Middle frontal gyrus (tissue), 1 donor: ENCODE measurements around the gene B3GNT7.
"Not testable (repeated sequence)": the region's sequence is repeated elsewhere in the genome, so short reads cannot be mapped to it uniquely, and the experiment has no call there.

ENCODE experiments used
- DNase-seq: peaks from one replicate; pipeline ENCODE4 v3.0.0-alpha.2; 2015; ENCODE audit warnings: low spot score; ENCODE audit errors: extremely low spot score

Gene B3GNT7

DNA sequence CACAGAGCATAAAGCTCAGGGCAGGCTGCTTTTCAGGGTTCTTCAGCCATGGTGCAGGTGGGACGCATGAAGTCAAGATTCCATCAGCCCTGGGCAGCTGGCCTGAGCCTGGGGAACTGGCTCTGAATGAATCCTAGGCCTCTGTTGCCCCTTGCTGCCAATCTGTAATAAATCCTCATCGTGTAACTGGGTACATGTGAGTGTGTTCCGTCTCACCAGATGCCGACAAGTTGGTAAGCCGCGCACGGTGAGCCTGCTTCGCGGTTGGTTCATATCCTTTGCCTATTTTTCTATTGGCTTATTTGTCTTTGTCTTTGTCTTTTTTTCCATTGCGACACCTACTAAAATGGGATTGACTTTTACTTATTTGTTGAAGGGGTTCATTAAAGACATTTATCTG, 27.7 kb downstream of the B3GNT7 start:
- DNase-seq = no peak

- no peak for DNase-seq
Observed at GRCh38 chr2:231425291-231425810, 29.8 kb downstream of the B3GNT7 start.

GRCh38 chr2:231425811-231426703, 30.5 kb downstream of the B3GNT7 start:
- DNase-seq = no peak

DNA sequence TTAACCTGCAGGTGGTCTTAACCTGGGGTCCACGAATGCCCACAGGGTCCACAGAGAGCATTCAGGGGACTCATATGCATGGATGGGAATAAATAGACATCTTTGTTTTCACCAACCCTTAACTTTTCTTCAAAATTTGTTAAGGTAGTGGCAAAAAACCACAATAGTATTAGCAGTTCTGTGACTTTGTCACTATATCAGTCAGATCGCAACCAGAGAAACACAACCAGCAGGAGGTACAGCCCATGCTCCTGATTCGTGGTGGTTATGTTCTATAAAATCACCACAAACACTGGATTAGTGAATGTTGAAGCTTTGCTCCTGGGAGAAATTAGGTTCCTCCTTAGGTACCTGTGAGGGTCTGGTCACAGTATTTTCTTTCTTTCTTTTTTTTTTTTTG, 31.6 kb downstream of the B3GNT7 start:
- no peak for DNase-seq

DNA sequence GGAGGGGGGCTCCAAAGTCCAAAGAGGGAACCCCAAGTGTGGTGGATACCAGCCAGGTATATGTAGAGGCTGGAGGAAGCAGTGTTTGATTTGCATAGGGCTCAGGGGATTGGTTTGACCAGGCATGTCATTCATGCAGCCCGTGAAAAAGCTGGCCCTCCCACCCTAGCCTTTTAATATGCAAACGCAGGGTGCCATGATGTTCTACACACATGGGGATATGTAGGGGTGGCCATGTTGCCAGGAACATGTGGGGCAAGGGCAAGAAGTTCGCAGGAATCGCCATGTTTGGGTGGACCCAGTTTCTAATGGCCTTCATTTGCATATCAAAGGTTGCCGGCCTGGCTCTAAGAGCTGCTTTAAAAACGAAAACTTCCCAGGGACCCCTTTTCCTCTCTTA, 33.6 kb downstream of the B3GNT7 start:
- DNase-seq = no peak

DNA sequence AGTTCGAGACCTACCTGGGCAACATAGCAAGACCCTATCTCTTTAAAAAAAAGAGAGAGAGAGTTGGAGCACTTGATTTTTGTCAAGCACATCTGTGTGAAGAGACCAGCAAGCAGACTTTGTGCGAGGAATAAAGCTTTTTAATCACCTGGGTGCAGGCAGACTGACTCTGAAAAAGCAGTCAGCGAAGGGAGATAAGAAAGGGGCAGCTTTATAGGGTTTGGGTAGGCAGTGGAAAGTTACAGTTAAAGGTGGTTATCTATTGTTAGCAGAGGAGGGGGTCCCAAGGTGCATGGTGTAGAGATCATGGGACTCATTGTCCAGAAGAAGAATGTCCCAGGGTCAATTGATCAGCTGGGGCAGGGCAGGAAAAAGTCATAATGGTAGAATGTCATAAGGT, 34.4 kb downstream of the B3GNT7 start:
- no peak for DNase-seq

DNA sequence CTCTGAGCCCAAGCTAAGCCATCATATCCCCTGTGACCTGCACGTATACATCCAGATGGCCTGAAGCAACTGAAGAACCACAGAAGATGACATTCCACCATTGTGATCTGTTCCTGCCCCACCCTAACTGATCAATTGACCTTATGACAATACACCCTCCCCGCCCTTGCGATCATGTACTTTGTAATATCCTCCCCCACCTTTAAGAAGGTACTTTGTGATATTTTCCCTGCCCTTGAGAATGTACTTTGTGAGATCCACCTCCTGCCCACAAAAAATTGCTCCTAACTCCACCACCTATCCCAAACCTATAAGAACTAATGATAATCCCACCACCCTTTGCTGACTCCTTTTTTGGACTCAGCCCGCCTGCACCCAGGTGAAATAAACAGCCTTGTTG, 34.9 kb downstream of the B3GNT7 start:
- not testable (repeated sequence) for DNase-seq

- DNase-seq = no peak
Observed at GRCh38 chr2:231431606-231432005, 36.1 kb downstream of the B3GNT7 start.

DNA sequence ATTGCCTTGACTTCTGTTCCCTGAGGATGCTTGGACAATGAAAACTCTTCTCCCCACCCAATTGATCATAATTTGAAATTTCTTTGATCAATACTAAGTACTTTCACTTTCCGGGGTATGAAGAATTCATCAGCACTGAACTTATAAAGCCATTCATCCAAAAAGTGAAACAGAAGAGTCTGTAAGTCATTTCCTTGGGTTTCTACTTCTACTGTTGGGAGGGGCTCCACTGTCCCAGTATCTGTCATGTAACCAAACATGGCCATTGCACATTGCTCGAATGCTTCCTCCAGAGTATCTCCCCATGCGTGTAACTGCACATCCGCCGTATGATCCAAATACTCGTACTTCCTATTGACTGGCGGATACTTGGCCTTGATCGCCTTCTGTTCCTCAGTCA, 38.5 kb downstream of the B3GNT7 start:
- DNase-seq = no peak

DNA sequence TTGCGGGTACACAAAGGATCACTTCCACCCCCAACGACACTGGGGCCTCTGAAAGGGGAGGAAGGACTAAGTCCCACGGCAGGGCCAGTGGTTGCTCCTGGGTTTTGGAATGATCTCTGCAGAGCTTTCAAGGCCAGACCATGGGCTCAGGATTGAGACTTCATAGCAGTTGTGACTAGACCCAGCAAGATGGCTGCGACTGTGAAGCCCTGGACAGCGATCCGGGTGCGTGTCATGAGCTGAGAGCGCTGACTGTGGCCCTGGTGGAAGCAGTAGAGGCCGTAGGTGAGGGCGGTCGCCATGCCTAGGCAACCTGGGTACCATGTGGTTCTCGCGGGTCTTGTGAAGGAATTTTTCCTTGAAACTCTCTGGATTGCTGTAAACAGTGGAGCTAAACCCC, 41.4 kb downstream of the B3GNT7 start:
- DNase-seq = no peak

DNA sequence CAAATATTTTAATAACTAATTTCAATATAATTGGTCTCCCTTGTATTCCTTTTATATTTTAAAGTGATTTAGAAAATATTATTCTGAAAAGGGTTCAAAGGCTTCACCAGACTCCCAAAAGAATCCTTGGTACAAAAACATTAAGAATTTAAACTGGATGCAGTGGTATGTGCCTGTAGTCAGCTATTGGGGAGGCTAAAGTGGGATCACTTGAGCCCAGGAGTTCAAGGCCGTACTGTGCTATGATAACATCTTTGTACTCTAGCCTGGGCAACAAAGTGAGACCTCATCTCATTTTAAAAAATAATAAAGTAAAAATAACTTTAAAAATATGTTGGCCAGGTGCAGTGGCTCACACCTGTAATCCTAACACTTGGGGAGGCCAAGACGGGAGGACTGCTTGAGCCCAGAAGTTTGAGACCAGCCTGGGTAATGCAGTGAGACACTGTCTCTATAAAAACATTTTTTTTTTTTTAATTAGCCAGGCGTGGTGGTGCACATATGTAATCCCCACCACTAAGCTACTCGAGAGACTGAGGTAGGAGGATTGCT, 54.1 kb downstream of the B3GNT7 start:
- DNase-seq = no peak

- DNase-seq = no peak
Observed at GRCh38 chr2:231450548-231450989, 55.1 kb downstream of the B3GNT7 start.
